Pons (tissue), 1 donor: ENCODE results near the gene UBE2O.

Source experiments
- DNase-seq: peaks from one replicate; pipeline ENCODE4 v3.0.0-alpha.2; 2016; ENCODE audit warnings: low spot score

Gene UBE2O

DNA sequence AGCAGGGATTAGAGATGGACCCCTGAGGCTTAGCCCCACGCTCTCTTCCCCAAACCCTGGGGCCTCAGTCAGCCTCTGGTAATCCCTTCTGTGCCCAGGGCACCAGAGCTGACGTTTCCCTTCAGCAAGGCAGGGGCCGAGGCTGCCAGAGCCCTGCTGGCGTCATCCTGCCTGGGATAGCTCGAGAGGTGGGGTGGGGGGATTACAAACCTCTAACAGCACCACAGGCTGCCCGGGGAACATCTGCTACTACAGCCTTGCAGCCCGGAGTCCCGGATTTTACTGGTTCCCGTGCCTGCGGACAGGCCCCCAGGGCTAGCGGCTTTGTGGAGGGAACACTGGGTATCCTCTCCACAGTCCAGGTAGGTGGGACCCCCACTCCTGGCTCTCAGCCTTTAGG lies 14.4 kb upstream of the UBE2O start, which contains the start of gene AANAT:
Gene AANAT (plus strand): TSS at position 238 of the 400 bp plus-strand sequence. CDS start 1,144 bp downstream, outside the sequence.
- DNase-seq: no peak

- no peak for DNase-seq
Observed at GRCh38 chr17:76466775-76467130, 13.8 kb upstream of the UBE2O start.

- DNase-seq: no peak
Observed at GRCh38 chr17:76462556-76463290, 9.8 kb upstream of the UBE2O start.

GRCh38 chr17:76461765-76462555 lies 9.0 kb upstream of the UBE2O start:
- DNase-seq: no peak

DNA sequence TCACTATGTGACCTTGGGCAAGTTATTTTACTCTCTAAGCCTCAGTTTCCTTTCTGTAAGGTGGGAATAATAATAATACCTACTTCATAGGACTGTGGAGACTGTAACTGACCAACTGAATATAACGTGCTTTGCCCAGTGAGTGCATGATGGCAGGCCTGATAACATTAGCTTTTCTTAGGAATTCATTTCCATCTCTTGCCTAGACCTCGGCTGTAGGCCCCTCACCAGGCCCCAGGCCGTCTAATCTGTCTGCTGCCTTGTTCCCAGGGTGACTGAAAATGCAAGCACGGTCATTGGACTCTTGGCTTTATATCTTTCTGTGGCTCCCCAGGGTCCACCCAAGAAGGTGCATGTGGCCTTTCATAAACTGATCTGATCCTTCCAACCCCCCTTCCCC lies 6.7 kb upstream of the UBE2O start:
- no peak for DNase-seq

DNA sequence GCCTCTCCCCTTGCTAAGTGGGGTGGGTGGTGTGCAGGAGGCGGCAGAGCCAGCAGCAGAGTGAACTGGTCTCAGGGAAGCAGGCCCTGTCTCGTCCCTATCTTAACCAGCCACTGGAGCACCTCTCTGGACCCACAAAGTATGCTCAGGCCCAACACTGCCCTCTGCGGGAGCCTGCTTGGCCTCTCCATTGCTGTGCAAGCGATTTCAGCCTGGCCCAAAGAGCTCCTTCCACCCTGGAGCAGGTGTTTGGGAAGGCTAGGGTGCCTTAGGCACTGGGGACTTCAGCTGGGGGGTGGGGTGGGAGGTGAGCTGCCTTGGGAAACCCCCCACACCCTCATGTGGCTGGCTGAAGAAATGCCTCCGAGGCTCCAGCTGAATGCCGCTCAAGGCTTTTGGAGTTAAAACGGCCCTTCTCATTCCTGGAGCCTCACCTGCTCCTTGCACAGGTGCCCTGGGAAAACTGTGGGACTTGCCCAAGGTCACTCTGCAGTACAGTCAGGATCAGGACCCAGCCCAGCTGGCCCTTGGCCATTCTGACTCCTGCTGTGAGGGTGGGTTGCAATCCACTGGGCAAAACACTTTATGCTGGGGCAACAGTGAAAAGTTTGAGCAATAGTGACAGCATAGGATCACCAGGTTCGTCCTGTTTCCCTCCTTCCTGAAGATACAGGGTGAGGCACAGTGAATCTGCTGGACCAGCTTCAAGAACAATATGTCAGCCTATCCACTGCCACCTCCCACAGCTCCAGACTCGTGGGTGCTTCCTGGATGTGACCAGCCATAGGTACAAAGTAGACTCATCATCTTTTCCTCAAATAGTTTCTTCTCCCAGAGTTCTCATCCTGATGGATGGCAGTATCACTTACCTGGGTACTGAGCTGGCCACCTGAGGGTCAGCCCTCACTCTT lies 5.9 kb upstream of the UBE2O start:
- no peak for DNase-seq

DNA sequence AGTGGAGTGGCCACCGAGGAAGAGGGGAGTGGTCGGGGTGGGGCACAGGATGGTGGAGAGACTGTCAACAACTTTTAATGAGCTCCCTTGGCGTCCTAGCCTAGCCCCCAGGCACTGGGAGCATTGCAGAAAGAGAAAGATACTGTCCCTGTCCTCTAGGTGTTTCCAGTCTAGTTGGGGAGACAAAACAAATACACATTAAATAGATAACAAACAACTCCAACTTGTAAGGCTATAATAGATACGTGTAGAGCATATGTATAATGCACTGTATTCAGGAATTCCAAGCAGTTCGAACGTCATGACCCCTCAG lies 435 bp upstream of the UBE2O start:
- no peak for DNase-seq

DNA sequence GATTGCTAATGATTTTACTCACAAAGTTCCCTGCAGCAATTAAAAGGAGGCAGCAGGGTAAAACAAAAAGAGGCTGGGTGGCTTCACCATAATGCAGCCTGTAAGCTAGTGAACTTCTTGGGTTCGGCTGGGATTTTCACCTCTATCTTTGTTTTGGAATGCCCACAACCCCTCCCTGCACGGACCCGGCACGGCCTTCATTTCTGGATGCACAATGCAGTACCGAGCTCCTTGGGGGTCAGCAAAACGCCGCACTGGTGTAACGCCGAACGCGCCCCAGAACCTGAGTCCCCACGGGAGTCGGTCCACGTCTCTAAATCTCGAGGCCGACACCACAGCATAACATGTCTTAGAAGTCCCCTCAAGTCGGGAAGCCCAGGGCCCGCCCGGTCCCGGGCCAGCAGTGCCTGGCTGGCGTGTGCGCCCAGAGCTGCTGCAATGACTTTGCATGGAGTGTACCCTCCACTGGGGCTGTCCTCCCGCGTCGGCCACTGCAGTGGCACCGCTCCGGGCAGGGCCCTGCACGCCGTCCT lies 759 bp downstream of the UBE2O start:
- no peak for DNase-seq

DNA sequence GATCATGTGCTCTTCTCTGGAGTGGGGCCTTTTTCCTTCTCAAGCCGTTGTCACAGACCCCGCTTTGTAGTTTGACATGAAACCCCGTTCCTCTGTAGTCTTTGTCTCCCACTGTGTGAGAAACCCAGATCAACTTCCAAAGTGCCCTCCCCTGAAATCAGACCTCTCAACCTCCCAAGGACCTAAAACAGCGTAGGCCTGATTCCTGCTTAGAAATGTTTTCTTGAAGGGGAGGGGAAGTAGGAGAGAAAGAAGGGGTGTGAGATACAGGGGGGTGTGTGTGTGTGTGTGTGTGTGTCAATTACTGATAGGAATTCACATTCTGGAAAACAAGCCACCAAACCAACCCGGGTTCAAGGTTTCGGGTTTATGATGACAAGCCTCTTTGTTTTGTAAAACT lies 1.4 kb downstream of the UBE2O start:
- DNase-seq: no peak

- no peak for DNase-seq
Observed at GRCh38 chr17:76449126-76449525, 3.8 kb downstream of the UBE2O start.

GRCh38 chr17:76447931-76448652 lies 4.9 kb downstream of the UBE2O start:
- DNase-seq: no peak

GRCh38 chr17:76446449-76447231 lies 6.3 kb downstream of the UBE2O start:
- DNase-seq: no peak

DNA sequence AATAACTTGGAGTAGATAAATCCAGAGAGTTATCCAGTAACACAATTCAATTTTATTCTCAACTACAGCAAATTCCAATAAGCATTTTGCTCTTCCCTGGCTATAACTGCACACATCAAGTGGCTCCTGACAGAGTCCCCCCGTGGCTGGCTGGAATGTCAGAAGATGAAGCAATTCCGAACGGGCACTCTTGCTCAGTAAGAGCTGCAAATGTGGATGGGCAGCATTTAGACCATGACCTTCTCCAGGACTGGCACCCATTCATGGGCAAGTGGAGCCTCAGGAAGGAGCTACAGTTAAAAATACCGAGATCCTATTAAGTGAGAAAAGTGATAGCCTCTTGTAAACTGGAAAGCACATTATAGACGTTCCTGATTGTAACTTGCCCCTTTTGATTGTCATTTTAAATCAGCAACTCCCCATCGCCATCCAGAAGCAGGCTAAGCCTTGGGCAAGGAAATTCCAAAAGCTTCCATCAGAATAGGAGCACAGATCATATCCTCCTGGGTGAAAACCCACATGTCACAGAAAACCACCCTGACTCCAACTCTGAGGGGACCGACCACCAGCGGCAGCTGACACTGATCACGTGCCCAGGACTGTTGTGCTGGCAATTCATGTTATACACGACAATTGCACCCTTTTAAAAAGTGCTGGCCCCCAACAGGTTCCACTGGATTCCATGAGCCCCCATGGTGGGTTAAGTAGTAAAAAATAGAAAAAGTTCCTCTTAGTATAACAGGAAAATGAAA lies 7.1 kb downstream of the UBE2O start:
- no peak for DNase-seq

GRCh38 chr17:76444518-76445311 lies 8.2 kb downstream of the UBE2O start:
- no peak for DNase-seq

- DNase-seq: no peak
Observed at GRCh38 chr17:76442341-76443338, 10.3 kb downstream of the UBE2O start.

DNA sequence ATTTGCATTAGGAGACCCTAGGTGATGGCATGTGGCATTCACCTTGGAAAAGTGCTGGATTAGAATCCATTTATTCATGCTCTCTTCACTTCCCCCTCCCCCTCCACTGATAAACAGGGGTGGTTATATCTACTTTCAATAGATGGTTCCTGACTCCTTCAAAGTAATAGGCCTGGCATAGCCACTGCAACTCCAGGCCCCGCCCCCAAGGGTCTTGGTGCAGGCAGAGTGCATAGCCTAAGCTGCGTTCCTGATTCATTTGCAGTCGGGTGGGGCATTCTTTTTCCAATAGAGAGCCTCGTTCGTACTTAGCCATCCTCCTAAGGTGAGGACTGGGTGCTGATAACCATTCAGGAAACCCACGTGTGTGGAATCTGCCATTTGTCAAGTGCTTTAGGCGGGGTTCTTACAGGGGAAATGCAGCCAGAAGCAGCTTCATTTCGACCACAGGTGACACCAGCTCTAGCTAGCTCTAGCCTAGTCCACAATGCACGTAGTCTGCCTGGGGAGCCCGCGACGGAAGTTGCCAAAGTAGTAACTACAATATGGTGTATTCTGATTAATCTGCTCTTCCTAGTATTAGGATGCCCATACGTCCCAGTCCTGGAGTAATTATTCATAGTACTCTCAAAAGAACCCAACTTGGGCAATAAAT lies 11.1 kb downstream of the UBE2O start:
- no peak for DNase-seq

DNA sequence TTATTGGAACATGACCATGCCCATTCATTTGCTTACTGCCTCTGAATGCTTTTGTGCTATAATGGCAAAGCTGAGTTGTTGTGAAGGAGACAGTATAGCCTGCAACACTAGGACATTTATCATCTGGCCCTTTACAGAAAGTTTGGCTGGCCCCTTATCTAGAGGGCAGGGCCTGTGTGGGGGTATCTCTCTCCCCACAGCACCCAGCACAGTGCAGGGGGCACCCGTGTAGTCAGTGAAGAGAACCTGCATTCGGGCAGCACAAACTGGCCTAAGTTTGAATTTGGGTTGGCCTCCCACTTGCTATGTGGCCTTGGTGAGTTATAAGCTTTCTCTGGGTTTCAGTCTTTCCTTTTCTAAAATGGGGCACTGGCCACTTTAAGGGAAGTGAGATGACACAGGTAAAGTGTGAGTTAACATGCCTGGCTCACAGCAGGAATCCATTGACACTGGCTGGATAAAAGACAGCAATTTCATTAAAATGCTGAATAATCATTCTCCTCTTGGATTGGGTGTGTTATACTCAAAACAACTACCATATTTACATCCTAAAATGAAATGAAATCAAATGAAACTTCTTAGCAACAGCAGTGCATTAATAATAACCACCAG lies 12.1 kb downstream of the UBE2O start:
- DNase-seq: no peak
